Breast epithelium (tissue), 4 donors: Measurements from ENCODE around the gene CRELD1. TPM values are rescaled to one million over a fixed set of nuclear protein-coding genes. Genes with fewer than 3 reads are reported as not detected.

ENCODE experiments used
- DNase-seq, 2 donors: peaks; one replicate each; pipeline ENCODE4 v3.0.0-alpha.2; 2019; ENCODE audit warnings: low spot score in 2 of 2
- H3K27ac ChIP-seq, 2 donors: fragments of 200-600 bp; sonication (generic) in 1 of 2; one replicate each; pipeline ENCODE4 v1.5.1; 2016 to 2019; ENCODE audit warnings: mild to moderate bottlenecking in 1 of 2
- H3K27me3 ChIP-seq, 2 donors: fragments of 200-600 bp; sonication (generic) in 1 of 2; one replicate each; pipeline versions ENCODE4 v1.5.1 to v1.6.0; 2017 to 2019; ENCODE audit warnings: control low read depth in 1 of 2, mild to moderate bottlenecking in 1 of 2
- H3K36me3 ChIP-seq: fragments of 200-600 bp; one replicate; pipeline ENCODE4 v1.5.1; 2019
- H3K4me1 ChIP-seq, 2 donors: fragments of 200-600 bp; sonication (generic); one replicate each; pipeline ENCODE4 v1.5.1; 2016 to 2019; ENCODE audit warnings: control low read depth in 1 of 2
- H3K4me3 ChIP-seq, 3 donors: fragments of 200-600 bp; sonication (generic); 1 replicate in 2 of 3; 2 replicates in 1 of 3; pipeline ENCODE4 v1.5.1; 2016 to 2019; ENCODE audit warnings: mild to moderate bottlenecking in 3 of 3, moderate library complexity in 2 of 3
- H3K9me3 ChIP-seq, 2 donors: fragments of 200-600 bp; sonication (generic) in 1 of 2; one replicate each; pipeline ENCODE4 v1.5.1; 2016 to 2019; ENCODE audit warnings: control low read depth in 1 of 2
- CTCF ChIP-seq, 3 donors: fragments of 450-650 bp; IDR thresholded peaks; one replicate each; pipeline ENCODE4 v1.5.1; 2016 to 2017; ENCODE audit warnings: antibody characterized with exemption in 3 of 3, mild to moderate bottlenecking in 3 of 3, moderate library complexity in 3 of 3
- POLR2A ChIP-seq: fragments of 450-650 bp; IDR thresholded peaks from one replicate; pipeline ENCODE4 v1.6.1; 2016; ENCODE audit warnings: antibody characterized with exemption, mild to moderate bottlenecking, moderate library complexity
- POLR2AphosphoS5 ChIP-seq, 3 donors: sonication (generic); formaldehyde crosslinking; IDR thresholded peaks; one replicate each; pipeline ENCODE4 v1.6.1; 2017; ENCODE audit warnings: antibody characterized with exemption in 3 of 3
- intact Hi-C: fragments of 100-400 bp; cut with DNase I; formaldehyde crosslinking; loops from one replicate; pipeline ENCODE4 v1.15.1; 2023; ENCODE audit warnings: low total_unique reads
- total RNA-seq, 3 donors: library from RNA; depleted of rRNA; stranded (reverse); fragments of >200 nt; gene quantifications; one replicate each; pipeline ENCODE4 v1.1.0, GENCODE V29; 2016

CRELD1 gene
- total RNA-seq, 3 donors from 2014 or later = 33.6 to 52.4 (median 44.6) TPM

GRCh38 chr3:9902372-9903237 lies 31.0 kb upstream of the CRELD1 start, which contains the start of gene IL17RE:
Gene IL17RE (plus strand): TSS chr3:9902848. CDS start chr3:9902933, 85 bp downstream.
- H3K36me3 ChIP-seq = no peaks in the 10 kb centered on the region
- intact Hi-C loops = no loop called here
- H3K27me3 ChIP-seq = no peaks in the 10 kb centered on the region
- H3K27ac ChIP-seq = peak within 1 kb of the TSS; percentile 82 to 84
- H3K9me3 ChIP-seq = no peaks in the 10 kb centered on the region
- DNase-seq = peak in 1 of 2 donors; percentile 63
- H3K4me3 ChIP-seq = peak within 1 kb of the TSS; percentile 20 to 63 (median 56)
- H3K4me1 ChIP-seq = peaks cover 0 to 9% of the 10 kb centered on the region in 2 donors
- no peak for TF ChIP-seq POLR2A
- no peak for TF ChIP-seq CTCF (IDR thresholded peaks at IDR 0.05)
- no peak for TF ChIP-seq POLR2AphosphoS5 (IDR thresholded peaks at IDR 0.05)

GRCh38 chr3:9903238-9903624 lies 30.4 kb upstream of the CRELD1 start:
- Histone ChIP-seq H3K4me3 (peak overlapping the region; percentile 20 to 63 (median 56)), H3K4me1 (peaks cover 0 to 9% of the 10 kb centered on the region in 2 donors), H3K36me3 (no peaks in the 10 kb centered on the region), H3K27me3 (no peaks in the 10 kb centered on the region), H3K27ac (peak overlapping the region; percentile 82 to 84), H3K9me3 (no peaks in the 10 kb centered on the region)
- no peak for TF ChIP-seq POLR2AphosphoS5 (IDR thresholded peaks at IDR 0.05)
- TF ChIP-seq POLR2A = no peak
- no peak for TF ChIP-seq CTCF (IDR thresholded peaks at IDR 0.05)
- intact Hi-C loops = no loop called here
- no peak for DNase-seq

GRCh38 chr3:9903904-9904303 lies 29.7 kb upstream of the CRELD1 start:
- peak overlapping the region in 2 of 3 donors; percentile 56 to 63 for H3K4me3 ChIP-seq
- no peaks in the 10 kb centered on the region for H3K27me3 ChIP-seq
- intact Hi-C loops = no loop called here
- H3K36me3 ChIP-seq = no peaks in the 10 kb centered on the region
- H3K9me3 ChIP-seq = no peaks in the 10 kb centered on the region
- TF ChIP-seq POLR2A (no peak), POLR2AphosphoS5 (IDR thresholded peaks at IDR 0.05) (no peak), CTCF (IDR thresholded peaks at IDR 0.05) (no peak)
- peaks cover 0 to 2% of the 10 kb centered on the region in 2 donors for H3K4me1 ChIP-seq
- peak in 1 of 2 donors; percentile 71 for DNase-seq
- peak overlapping the region; percentile 82 to 84 for H3K27ac ChIP-seq

GRCh38 chr3:9906480-9906879 lies 27.2 kb upstream of the CRELD1 start:
- TF ChIP-seq POLR2AphosphoS5 (IDR thresholded peaks at IDR 0.05) (no peak), POLR2A (no peak), CTCF (IDR thresholded peaks at IDR 0.05) (no peak)
- Histone ChIP-seq H3K4me3 (no peak overlapping the region), H3K36me3 (no peaks in the 10 kb centered on the region), H3K27me3 (no peaks in the 10 kb centered on the region), H3K27ac (no peak overlapping the region), H3K9me3 (no peaks in the 10 kb centered on the region), H3K4me1 (no peaks in the 10 kb centered on the region)
- no peak for DNase-seq
- intact Hi-C loops = no loop called here

GRCh38 chr3:9908286-9908685 lies 25.3 kb upstream of the CRELD1 start:
- TF ChIP-seq CTCF (IDR thresholded peaks at IDR 0.05) (no peak), POLR2A (no peak), POLR2AphosphoS5 (IDR thresholded peaks at IDR 0.05) (no peak)
- intact Hi-C loops = no loop called here
- DNase-seq = no peak
- no peaks in the 10 kb centered on the region for H3K27me3 ChIP-seq
- H3K4me1 ChIP-seq = no peaks in the 10 kb centered on the region
- H3K4me3 ChIP-seq = no peak overlapping the region
- H3K9me3 ChIP-seq = no peaks in the 10 kb centered on the region
- H3K36me3 ChIP-seq = no peaks in the 10 kb centered on the region
- no peak overlapping the region for H3K27ac ChIP-seq
